ENCODE data around the gene SMAD3.
"Not testable (repeated sequence)": the region's sequence is repeated elsewhere in the genome, so short reads cannot be mapped to it uniquely, and the experiment has no call there.

Gene SMAD3

GRCh38 chr15:67065531-67066005, at the start of gene SMAD3:
Gene SMAD3 (plus strand): TSS chr15:67065602. CDS start chr15:67066155, 553 bp downstream.
- DNase-seq (ENCODE audit: low spot score), result peak; percentile 79

- DNase-seq (ENCODE audit: low spot score), result no peak
Measured at GRCh38 chr15:67017311-67017710, 48.1 kb upstream of the SMAD3 start.

GRCh38 chr15:67018026-67018425, 47.4 kb upstream of the SMAD3 start:
- DNase-seq (ENCODE audit: low spot score), result no peak

- no peak for DNase-seq (ENCODE audit: low spot score)
Measured at GRCh38 chr15:67018441-67018840, 47.0 kb upstream of the SMAD3 start.

- DNase-seq (ENCODE audit: low spot score), result no peak
Measured at GRCh38 chr15:67019069-67019468, 46.3 kb upstream of the SMAD3 start.

GRCh38 chr15:67019884-67020520, 45.4 kb upstream of the SMAD3 start:
- no peak for DNase-seq (ENCODE audit: low spot score)

GRCh38 chr15:67020668-67021067, 44.7 kb upstream of the SMAD3 start:
- not testable (repeated sequence) for DNase-seq (ENCODE audit: low spot score)

GRCh38 chr15:67021455-67021854, 43.9 kb upstream of the SMAD3 start:
- DNase-seq (ENCODE audit: low spot score), result no peak

GRCh38 chr15:67022587-67023105, 42.8 kb upstream of the SMAD3 start:
- no peak for DNase-seq (ENCODE audit: low spot score)

- DNase-seq (ENCODE audit: low spot score), result no peak
Measured at GRCh38 chr15:67023517-67024313, 41.7 kb upstream of the SMAD3 start.

GRCh38 chr15:67024314-67024997, 40.9 kb upstream of the SMAD3 start:
- no peak for DNase-seq (ENCODE audit: low spot score)

- no peak for DNase-seq (ENCODE audit: low spot score)
Measured at GRCh38 chr15:67024998-67025368, 40.4 kb upstream of the SMAD3 start.

- DNase-seq (ENCODE audit: low spot score), result no peak
Measured at GRCh38 chr15:67025719-67026609, 39.4 kb upstream of the SMAD3 start.

GRCh38 chr15:67026610-67026967, 38.8 kb upstream of the SMAD3 start:
- DNase-seq (ENCODE audit: low spot score), result no peak

- not testable (repeated sequence) for DNase-seq (ENCODE audit: low spot score)
Measured at GRCh38 chr15:67028440-67028839, 37.0 kb upstream of the SMAD3 start.

- no peak for DNase-seq (ENCODE audit: low spot score)
Measured at GRCh38 chr15:67030036-67030762, 35.2 kb upstream of the SMAD3 start.

- no peak for DNase-seq (ENCODE audit: low spot score)
Measured at GRCh38 chr15:67031331-67031730, 34.1 kb upstream of the SMAD3 start.

GRCh38 chr15:67032608-67033007, 32.8 kb upstream of the SMAD3 start:
- DNase-seq (ENCODE audit: low spot score), result no peak

- DNase-seq (ENCODE audit: low spot score), result peak; percentile 32
Measured at GRCh38 chr15:67033012-67033411, 32.4 kb upstream of the SMAD3 start.

- peak; percentile 26 for DNase-seq (ENCODE audit: low spot score)
Measured at GRCh38 chr15:67033571-67034044, 31.8 kb upstream of the SMAD3 start.

GRCh38 chr15:67035886-67036285, 29.5 kb upstream of the SMAD3 start:
- DNase-seq (ENCODE audit: low spot score), result no peak
